ENCODE results near the gene PRSS56.

Gene PRSS56

DNA sequence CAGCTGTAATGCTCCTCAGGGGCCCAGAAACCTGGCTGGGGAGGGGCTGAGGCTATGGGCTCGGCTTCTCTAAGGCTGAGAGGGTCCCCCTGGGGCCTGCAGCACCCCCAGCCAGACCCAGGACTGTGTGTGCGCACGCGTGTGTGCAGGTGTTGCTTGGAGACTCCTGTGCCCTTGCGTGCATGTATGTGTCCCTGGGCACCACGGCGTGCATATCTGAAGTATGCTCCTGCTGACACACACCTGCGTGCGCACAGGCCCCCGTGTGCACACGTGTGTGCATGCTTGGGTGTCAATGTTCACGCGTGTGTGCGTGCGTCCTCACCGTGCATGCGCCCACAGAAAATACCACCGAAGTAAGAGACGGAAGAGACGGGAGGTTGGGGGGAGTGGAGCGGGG lies 17.7 kb upstream of the PRSS56 start:
- DNase-seq (ENCODE audit: low spot score): no peak

- DNase-seq (ENCODE audit: low spot score): no peak
Observed at GRCh38 chr2:232502911-232503808, 17.0 kb upstream of the PRSS56 start.

DNA sequence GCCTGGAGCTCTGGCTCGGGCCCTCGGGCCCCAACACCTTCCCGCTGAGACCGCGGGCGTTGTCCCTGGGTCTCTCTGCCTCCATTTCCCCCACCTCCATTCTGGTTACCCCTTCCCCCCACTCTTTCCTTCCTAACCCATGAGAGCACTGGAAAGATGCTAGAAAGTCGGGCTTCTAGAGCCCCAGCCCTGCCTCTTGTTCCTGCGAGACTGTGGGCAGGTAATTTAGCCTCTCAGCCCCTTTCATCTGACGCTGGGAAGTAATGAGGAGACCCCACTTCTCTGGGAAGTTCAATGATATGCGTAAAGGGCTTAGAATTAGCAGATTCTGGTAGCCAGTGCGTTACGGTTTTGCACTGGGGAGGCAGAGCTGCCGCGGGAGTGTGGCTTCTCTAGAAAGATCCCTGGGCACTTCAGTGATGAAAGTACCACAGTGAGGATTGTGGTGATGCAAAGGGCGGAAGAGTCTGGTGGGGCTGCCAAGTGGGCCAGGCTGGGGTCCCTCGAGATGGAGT lies 16.3 kb upstream of the PRSS56 start:
- DNase-seq (ENCODE audit: low spot score): no peak

GRCh38 chr2:232504438-232504837 lies 15.8 kb upstream of the PRSS56 start:
- DNase-seq (ENCODE audit: low spot score): no peak

DNA sequence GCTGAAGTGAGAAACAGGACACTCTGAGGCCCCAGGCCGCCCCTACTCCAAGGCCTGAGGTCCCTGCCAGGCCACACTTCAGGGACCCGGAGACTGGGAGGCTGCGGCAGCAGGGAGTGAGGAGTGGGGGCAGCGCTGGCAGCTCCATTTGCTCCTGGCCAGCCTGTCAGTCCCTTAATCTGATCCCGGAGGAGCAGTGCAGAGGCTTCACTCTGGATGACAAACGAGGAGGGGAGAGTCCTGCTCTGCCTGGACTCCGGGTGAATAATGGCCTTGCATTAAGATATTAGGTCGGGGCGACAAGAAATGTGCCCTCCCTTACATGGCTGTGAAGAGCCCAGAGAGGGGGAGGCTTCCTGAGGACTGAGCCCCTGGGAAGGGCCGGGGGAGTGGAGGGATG lies 14.3 kb upstream of the PRSS56 start:
- DNase-seq (ENCODE audit: low spot score): no peak

DNA sequence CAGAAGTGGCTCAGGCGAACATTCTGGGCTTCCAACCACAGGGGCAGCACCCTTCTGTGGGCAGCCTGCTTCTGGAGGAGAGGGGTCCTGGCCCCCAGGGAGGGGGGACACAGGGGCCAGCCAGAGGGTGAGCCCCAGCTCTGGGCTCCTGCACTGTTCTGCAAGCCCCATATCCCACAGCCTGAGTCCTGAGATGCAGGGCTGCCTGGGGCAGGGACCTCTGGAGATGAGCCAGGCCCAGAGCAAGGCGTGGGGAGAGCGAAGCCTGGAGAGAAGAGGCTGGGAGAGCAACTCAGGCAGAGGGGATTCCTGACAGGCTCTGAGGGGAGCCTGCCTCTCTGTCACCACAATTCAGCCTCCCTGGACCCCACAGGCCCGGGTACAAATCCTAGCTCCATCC lies 13.5 kb upstream of the PRSS56 start:
- no peak for DNase-seq (ENCODE audit: low spot score)

DNA sequence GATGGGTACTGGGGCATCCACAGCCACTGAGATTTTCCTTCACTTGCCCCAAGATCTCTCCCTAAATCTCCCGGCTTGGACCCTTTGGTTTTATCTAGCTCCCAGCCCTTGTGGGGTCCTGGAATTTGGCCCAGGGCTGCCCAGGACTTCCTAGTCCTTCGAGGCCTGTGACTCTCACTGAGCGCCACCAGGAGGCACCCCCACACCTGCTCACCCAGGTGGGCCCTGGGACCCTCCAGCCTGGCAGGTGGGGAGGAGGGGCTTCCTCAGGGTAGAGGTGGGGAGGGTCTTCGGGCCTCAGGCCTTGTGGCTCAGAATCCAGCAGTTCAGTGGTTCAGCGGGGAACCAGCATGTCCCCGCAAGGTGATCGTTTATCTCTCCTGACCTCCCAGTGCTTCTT lies 11.9 kb upstream of the PRSS56 start:
- no peak for DNase-seq (ENCODE audit: low spot score)

GRCh38 chr2:232511336-232511890 lies 8.8 kb upstream of the PRSS56 start:
- DNase-seq (ENCODE audit: low spot score): no peak

GRCh38 chr2:232512602-232513001 lies 7.6 kb upstream of the PRSS56 start:
- no peak for DNase-seq (ENCODE audit: low spot score)

DNA sequence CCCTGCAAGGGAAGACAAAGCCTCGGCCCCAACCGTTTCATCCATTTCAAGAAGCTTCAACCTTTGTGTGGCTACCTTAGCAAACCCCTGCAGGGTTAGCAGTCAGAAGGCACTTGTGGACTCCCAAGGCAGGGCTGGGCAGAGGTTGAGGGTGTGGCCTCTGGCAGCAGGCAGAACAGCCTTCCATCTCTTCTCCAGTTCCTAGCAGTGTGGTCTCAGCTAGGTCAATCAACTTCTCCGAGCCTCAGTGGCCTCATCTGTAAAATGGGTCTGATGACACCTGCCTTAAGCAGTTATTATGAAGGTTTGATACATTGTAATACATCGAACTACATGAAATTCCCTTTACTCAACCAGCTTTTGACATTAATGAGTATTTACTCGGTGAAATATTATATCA lies 6.8 kb upstream of the PRSS56 start:
- DNase-seq (ENCODE audit: low spot score): no peak

GRCh38 chr2:232515639-232516038 lies 4.5 kb upstream of the PRSS56 start:
- DNase-seq (ENCODE audit: low spot score): no peak

DNA sequence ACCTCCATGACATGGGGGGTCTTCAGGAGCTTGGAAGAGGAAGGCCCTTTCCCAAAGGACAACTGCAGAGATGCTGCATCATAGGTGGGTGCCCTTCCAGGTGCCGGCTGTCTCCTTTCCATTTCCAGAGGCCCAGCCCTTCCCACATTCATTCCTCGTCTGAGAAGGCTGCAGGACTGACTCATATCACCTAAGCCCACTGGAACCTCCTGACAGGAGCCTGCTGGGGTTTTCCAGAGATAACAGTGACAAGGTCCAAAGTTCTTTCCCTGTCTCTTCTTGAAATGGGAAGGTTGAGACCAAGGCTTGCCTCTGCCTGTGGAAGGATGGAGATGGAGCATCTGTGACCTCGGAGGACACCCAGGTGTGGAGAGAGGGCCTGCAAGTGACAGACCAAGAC lies 3.6 kb upstream of the PRSS56 start:
- no peak for DNase-seq (ENCODE audit: low spot score)

GRCh38 chr2:232518844-232519243 lies 1.3 kb upstream of the PRSS56 start:
- DNase-seq (ENCODE audit: low spot score): no peak

- DNase-seq (ENCODE audit: low spot score): no peak
Observed at GRCh38 chr2:232520489-232520888, 301 bp downstream of the PRSS56 start.

DNA sequence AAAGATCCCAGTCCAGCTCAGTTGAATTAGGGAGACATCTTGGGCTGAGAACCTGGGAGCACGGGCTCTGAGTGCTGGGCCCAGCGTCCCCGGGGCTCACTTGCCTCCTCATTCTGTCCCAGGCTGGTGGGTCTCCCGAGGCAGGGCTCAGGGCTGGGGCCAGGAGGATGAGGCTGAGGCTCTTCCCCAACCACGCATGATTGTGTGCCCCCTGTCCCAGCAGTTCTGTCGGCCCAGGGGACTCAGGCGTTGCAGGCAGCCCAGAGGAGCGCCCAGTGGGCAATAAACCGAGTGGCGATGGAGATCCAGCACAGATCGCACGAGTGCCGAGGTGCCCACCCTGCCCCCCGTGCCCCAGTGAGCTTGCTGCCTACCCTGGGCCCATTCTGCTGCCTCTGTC lies 910 bp downstream of the PRSS56 start:
- DNase-seq (ENCODE audit: low spot score): no peak

GRCh38 chr2:232521959-232522622 lies 1.9 kb downstream of the PRSS56 start:
- DNase-seq (ENCODE audit: low spot score): peak; percentile 50

GRCh38 chr2:232522623-232523401 lies 2.6 kb downstream of the PRSS56 start:
- no peak for DNase-seq (ENCODE audit: low spot score)

GRCh38 chr2:232523402-232523681 lies 3.2 kb downstream of the PRSS56 start:
- no peak for DNase-seq (ENCODE audit: low spot score)

DNA sequence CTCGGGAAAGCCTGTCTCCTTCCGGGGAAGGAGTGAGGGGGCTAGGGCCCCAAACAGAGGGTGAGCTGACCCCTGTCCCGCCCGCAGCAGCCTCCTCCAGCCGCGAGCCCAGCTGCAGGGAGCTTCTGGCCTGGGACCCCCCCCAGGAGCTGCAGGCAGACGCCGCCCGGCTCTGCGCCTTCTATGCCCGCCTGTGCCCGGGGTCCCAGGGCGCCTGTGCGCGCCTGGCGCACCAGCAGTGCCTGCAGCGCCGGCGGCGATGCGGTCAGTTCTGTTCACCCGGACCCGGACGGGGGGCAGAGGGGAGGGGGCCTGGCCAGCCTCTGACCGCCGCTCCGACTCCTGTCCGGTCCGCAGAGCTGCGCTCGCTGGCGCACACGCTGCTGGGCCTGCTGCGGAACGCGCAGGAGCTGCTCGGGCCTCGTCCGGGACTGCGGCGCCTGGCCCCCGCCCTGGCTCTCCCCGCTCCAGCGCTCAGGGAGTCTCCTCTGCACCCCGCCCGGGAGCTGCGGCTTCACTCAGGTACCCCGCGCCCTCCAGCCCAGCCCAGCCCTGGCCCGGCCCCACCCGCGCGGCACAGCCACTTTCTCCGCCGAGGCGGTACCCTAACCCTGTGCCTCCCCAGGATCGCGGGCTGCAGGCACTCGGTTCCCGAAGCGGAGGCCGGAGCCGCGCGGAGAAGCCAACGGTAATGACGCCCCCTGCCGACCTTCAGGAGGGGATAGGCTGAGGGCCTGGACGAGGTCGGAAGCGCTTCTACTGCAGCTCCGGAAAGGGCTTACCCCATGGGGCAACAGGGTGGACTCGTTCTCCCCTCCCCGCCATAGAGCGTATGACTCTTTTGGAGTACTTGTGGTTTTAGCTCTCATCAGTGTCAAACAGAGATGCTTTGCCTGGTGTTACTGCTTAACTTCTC lies 3.8 kb downstream of the PRSS56 start:
- peak; percentile 39 for DNase-seq (ENCODE audit: low spot score)

- DNase-seq (ENCODE audit: low spot score): no peak
Observed at GRCh38 chr2:232524771-232525170, 4.6 kb downstream of the PRSS56 start.

DNA sequence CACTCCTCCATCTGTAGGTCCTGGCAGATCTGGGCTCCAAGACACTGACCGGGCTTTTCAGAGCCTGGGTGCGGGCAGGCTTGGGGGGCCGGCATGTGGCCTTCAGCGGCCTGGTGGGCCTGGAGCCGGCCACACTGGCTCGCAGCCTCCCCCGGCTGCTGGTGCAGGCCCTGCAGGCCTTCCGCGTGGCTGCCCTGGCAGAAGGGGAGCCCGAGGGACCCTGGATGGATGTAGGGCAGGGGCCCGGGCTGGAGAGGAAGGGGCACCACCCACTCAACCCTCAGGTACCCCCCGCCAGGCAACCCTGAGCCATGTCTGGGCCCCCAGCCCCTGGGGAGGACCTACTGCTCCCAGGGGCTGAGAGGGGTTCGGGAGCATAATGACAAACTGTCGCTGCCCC lies 5.0 kb downstream of the PRSS56 start:
- DNase-seq (ENCODE audit: low spot score): no peak

Measured in activated CD4-positive, alpha-beta T cell treated with anti-CD3 and anti-CD28 coated beads, Interleukin-2, Interleukin-4, amounts not matched to agents 100 ng/mL and 50 ng/mL, durations not matched to agents 16 hours and 8 hours (primary cell).